HL-60 (cell line): ENCODE data around the gene CACNA2D3.

ENCODE experiments used
- CTCF ChIP-seq: IDR thresholded peaks from one replicate; pipeline ENCODE4 v1.5.1; 2011; ENCODE audit warnings: low read length, control low read depth, inconsistent platforms; ENCODE audit not compliant: insufficient read depth
- GABPA ChIP-seq: IDR thresholded peaks from 2 replicates; pipeline ENCODE4 v1.6.1; 2012; ENCODE audit warnings: low read depth
- POLR2AphosphoS5 ChIP-seq: IDR thresholded peaks from 2 replicates; pipeline ENCODE4 v1.6.1; 2012; ENCODE audit warnings: low read depth
- REST ChIP-seq: IDR thresholded peaks from 2 replicates; pipeline ENCODE4 v1.6.1; 2012; ENCODE audit warnings: low read depth; ENCODE audit not compliant: insufficient replicate concordance

- TF ChIP-seq REST (no peak), CTCF (no peak), POLR2AphosphoS5 (no peak), GABPA (no peak)
Observed at GRCh38 chr3:54608041-54608440, 485.7 kb downstream of the CACNA2D3 start.
